Gastroesophageal sphincter (tissue), 3 donors: ENCODE results near the gene TOX2.

ENCODE experiments used
- CTCF ChIP-seq, 4 experiments: fragments of 200-600 bp in 2 of 4; fragments of 450-650 bp in 2 of 4; sonication (generic) in 1 of 4; IDR thresholded peaks; one replicate each; pipeline ENCODE4 v1.5.1; 2017 to 2019; ENCODE audit warnings: antibody characterized with exemption in 4 of 4, mild to moderate bottlenecking in 2 of 4, moderate library complexity in 2 of 4
- EP300 ChIP-seq: sonication (generic); formaldehyde crosslinking; IDR thresholded peaks from one replicate; pipeline ENCODE4 v1.6.1; 2017; ENCODE audit warnings: antibody characterized with exemption, mild to moderate bottlenecking
- POLR2A ChIP-seq, 2 donors: fragments of 450-650 bp; IDR thresholded peaks; one replicate each; pipeline ENCODE4 v1.6.1; 2017; ENCODE audit warnings: antibody characterized with exemption in 2 of 2, mild to moderate bottlenecking in 2 of 2, moderate library complexity in 1 of 2
- POLR2AphosphoS5 ChIP-seq: sonication (generic); formaldehyde crosslinking; IDR thresholded peaks from one replicate; pipeline ENCODE4 v1.6.1; 2017; ENCODE audit warnings: antibody characterized with exemption

GRCh38 chr20:44053046-44053445, 138.4 kb downstream of the TOX2 start:
- TF ChIP-seq CTCF (IDR thresholded peaks at IDR 0.05) (no peak), POLR2AphosphoS5 (no peak), EP300 (no peak), POLR2A (IDR thresholded peaks at IDR 0.05) (no peak)
